ENCODE data around the gene L1CAM.

Gene L1CAM

GRCh38 chrX:153862369-153863250 is 23.4 kb downstream of the L1CAM start:
- no peak for DNase-seq

GRCh38 chrX:153861733-153862310 is 24.2 kb downstream of the L1CAM start:
- no peak for DNase-seq

DNA sequence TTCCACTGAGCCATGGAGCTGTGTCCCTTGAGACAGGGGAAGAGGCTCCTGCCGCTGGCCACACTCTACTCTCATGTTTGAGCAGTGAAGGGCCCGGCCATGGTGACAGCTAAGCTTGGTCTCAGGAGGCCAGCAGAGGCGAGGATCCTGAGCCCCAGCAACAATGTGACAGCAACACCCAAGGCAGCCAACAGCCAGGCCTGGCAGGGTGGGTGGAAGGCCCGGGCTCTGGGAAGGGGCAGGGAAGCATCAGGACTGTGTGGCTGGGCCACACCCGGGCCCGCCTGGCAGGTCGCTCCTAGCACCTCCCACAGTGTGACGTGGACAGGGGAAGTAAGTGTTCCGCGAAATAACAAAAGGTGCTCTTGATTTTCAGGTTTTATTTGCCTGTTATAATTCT is 24.8 kb downstream of the L1CAM start:
- DNase-seq: no peak

DNA sequence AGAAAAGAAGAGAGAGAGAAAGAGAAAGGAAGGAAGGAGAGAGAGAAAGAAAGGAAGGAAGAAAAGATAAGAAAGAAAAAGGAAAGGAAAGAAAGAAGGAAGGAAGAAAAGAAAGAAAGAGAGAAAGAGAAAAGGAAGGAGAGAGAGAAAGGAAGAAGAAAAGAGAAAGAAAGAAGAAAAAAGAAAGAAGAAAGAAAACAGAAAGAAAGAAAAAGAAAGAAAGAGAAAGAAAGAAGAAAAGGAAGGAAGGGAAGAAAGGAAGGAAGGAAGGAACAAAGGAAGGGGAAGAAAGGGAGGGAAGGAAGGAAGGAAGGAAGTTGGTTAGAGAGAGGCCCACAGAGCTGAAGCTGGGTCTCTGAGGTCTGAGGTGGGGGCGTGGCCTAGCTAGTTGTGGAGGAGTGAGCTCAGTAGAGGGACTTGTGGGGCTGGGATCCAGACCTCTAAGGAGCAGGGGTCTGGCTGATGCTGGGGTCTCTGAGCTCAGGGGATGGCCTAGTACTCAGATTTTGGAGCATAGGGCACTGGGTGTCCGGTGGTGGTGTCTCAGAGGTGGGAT is 28.5 kb downstream of the L1CAM start:
- no peak for DNase-seq

- DNase-seq: no peak
These were observed 31.3 kb downstream of the L1CAM start for GRCh38 chrX:153854702-153855101.

- DNase-seq: no peak
These were observed 32.1 kb downstream of the L1CAM start for GRCh38 chrX:153853902-153854267.

GRCh38 chrX:153853180-153853901 is 32.6 kb downstream of the L1CAM start:
- no peak for DNase-seq

DNA sequence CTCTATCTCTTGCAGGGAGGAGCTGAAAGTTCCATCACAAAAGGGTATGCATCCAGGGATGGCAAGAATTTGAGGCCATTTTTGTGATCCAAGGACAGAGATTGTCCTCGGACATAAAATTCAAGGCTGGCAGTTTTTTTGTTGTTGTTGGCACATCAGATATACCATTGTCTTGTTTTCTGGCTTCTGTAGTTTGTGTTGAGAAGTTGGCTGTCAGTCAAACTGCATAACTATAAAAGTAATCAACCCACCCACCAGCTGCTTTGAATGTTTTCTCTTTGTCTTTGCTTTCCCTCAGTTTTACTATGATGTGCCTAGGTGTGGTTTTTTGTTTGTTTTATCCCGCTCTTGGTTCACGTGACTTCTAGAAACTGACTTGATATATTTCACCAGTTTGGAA is 34.0 kb downstream of the L1CAM start:
- no peak for DNase-seq

GRCh38 chrX:153848325-153848724 is 37.6 kb downstream of the L1CAM start:
- DNase-seq: no peak

GRCh38 chrX:153845842-153846241 is 40.1 kb downstream of the L1CAM start:
- no peak for DNase-seq

- no peak for DNase-seq
These were observed 40.8 kb downstream of the L1CAM start for GRCh38 chrX:153845195-153845594.

GRCh38 chrX:153844509-153845082 is 41.4 kb downstream of the L1CAM start:
- no peak for DNase-seq

GRCh38 chrX:153836921-153837320 is 49.1 kb downstream of the L1CAM start:
- DNase-seq: no peak

GRCh38 chrX:153832728-153833127 is 53.2 kb downstream of the L1CAM start:
- DNase-seq: no peak

GRCh38 chrX:153831429-153832150 is 54.4 kb downstream of the L1CAM start:
- DNase-seq: no peak

GRCh38 chrX:153830640-153831428 is 55.1 kb downstream of the L1CAM start:
- DNase-seq: no peak

DNA sequence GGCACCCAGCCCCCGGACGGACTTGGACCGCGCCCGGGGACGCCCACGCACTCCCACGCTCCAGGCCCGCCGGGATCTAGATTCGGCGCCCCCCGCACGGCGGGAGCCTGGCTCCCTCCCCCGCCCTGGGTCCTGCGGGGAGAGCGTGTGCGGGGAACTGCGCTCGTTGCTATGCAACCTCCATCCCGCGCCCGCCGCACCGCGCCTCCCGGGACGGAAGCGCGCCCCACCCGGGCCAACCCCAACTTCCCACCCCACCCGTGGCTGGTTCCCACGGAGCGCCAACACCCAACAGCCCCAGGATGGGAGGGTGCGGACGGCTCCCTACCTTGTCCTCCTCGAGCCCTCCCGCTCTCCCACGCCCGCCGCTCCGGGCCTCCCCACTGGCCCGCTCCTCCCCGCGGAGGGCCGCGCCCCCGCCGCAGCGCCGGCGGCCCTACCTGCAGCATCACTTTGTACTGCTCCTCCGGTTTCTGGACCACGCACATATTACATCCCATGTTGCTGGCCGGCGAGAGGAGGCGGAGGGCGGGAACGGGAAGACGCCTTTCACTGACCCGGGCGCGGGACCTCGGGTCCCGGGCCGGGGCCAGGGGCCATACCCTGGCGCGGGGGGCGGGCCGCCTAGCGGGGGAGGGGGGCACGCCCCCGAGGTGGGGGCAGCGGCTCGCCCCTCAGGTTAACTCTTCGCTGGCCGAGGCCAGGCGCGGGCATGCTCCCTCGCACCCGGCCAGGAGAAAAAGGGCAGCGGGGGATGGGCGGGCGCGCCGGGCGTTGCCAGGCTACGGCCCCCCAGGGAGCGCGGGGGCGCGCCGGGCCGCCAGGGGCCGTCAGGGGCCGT is 56.0 kb downstream of the L1CAM start, which contains the start of gene PDZD4:
TSS of gene PDZD4 (minus strand) at position 746 of the 841 bp plus-strand sequence. CDS start at position 500, 246 bp downstream.
- DNase-seq: no peak

DNA sequence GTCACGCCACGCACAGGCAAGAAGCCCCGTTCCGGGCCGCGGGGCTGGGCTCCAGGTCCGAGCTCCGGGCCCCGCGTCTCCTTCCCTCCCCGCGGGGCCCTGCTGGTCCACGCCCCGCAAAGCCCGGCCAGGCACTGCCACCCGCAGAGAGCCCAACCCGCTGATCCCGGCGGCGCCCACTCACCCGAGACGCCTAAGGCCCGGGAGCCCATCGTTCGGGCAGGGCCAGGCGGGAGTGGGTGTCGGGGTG is 56.5 kb downstream of the L1CAM start:
- no peak for DNase-seq

- DNase-seq: no peak
These were observed 57.0 kb downstream of the L1CAM start for GRCh38 chrX:153828723-153829548.

- no peak for DNase-seq
These were observed 57.7 kb downstream of the L1CAM start for GRCh38 chrX:153828308-153828707.
